KOPT-K1 (cell line): ENCODE measurements around the gene TMPRSS2.

Experiments
- H3K27ac ChIP-seq: fragments of 200-600 bp; sonication (generic); 2 replicates; pipeline ENCODE4 v1.5.1; 2016; ENCODE audit warnings: antibody characterized with exemption, mild to moderate bottlenecking, low read depth, low read length; ENCODE audit not compliant: poor library complexity, severe bottlenecking
- H3K36me3 ChIP-seq: fragments of 200-600 bp; sonication (generic); 2 replicates; pipeline ENCODE4 v1.5.1; 2017; ENCODE audit warnings: antibody characterized with exemption, mild to moderate bottlenecking, low read length, moderate library complexity; ENCODE audit not compliant: insufficient read depth
- H3K9me3 ChIP-seq: fragments of 200-600 bp; sonication (generic); 2 replicates; pipeline ENCODE4 v1.5.1; 2017; ENCODE audit warnings: antibody characterized with exemption, low read length, mild to moderate bottlenecking; ENCODE audit not compliant: insufficient read depth, poor library complexity, severe bottlenecking

Gene TMPRSS2

DNA sequence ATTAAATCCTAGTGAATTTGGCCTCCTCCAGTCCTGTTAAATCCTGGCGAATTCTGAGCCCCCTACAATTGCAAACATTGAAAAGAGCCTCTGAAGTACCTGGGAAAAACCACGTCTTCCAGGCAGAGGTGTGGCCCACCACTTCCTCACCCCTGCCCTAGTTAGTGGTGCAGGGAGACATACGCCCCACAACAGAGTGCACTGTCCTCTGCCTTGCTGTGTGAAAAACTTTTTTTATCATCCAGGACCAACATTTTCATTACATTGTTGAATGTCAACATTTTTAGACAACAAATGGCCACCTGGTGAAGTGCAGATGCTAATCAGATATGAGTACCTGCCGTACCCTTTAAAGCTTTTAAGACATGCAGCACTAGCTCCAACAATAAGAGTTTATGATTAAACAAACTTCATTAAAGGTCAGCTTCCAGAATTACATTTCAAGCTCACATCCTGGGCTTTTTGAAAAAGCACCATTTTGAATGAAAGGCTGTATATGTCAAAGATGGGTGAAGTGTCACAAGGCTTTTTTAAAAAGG lies 13.6 kb upstream of the TMPRSS2 start:
- Histone ChIP-seq H3K27ac (no peak overlapping the region), H3K9me3 (no peaks in the 10 kb centered on the region), H3K36me3 (no peaks in the 10 kb centered on the region)

DNA sequence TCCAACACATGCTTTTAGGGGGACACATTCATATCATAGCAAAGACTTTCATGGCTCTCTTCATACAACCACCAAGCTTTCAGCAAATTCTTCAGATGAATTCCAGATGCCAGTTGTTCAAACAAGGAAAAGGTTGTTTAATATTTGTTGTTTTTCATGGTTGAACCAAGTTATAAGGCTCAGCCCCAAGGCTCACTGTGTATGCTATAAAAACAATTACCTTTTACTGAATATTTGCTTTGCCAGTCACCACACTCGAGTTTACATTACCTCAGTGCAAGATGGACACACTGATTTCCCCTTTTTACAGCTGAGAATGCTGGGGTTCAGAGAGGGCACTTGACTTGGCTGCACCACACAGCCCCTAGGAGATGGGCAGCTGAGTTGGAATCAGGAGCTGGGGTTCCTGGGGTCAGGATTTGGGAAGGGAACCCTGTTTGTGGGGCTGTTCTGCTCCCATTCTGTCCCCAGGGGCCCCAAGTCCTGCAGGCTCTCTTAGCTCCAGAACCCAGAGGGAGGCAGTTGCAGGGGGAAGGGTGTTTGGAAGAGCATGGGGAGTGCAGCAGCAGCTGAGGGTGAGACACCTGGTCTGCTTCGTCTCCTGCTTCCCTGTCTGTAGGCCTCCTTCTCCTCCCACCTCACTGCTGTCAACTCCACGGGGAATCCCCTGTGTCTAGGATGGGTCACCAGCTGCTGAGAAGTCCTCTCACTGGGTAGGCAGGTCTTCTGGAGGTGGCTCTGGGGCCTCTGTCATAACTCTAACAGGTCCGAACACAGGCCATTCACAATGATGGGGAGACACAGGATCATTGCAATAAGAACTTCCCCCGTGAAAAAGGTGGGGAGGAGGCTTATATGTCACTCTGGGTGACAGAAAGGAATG lies 12.8 kb upstream of the TMPRSS2 start:
- Histone ChIP-seq H3K36me3 (no peaks in the 10 kb centered on the region), H3K27ac (no peak overlapping the region), H3K9me3 (no peaks in the 10 kb centered on the region)

DNA sequence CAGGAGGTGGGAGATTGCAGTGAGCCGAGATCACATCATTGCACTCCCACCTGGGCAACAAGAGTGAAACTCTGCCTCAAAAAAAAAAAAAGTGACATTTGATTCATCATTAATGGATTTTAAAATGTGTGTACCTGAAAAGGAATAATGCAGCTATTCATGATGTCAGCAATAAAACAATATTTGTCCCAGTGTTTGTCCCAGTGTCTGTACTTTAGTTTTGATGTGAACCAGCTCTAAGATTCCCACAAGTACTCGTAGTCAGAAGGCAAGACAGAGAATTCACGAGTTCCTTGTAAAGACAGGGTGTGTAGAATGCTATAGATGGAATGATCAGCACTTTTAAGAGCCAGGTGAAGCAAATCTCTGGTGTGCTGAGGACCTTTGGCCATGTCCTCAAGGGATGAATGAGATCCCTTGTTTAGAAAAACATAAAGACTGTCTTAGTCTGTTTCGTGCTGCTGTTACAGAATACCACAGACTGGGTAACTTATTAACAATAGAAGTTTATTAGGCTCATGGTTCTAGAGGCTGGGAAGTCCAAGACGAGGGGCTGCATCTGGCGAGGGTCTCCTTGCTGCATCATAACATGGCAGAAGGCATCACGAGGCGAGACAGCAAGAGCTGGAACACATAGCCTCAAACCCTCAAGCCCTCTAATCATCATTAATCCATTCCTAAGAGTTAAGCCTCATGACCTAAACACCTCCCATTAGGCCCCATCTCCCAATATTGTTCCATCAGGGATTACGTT lies 12.0 kb upstream of the TMPRSS2 start:
- Histone ChIP-seq H3K36me3 (no peaks in the 10 kb centered on the region), H3K27ac (no peak overlapping the region), H3K9me3 (no peaks in the 10 kb centered on the region)

DNA sequence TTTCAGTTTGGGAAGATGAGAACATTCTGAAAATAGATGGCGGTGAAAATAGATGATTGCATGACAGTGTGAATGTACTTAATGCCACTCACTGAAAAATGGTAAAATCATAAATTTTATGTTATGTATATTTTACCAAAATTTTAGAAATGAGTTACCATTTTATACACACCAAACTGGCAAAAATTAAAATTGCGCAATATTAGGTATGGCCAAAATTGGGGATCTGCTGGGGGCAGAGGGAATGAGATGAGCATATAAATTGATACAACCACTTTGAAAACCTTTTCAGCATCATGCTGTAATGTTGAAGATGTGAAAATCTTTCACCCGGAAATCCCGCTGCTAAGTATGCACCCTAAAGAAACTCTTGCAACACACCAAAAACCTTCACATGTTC lies 10.8 kb upstream of the TMPRSS2 start:
- Histone ChIP-seq H3K27ac (no peak overlapping the region), H3K9me3 (no peaks in the 10 kb centered on the region), H3K36me3 (no peaks in the 10 kb centered on the region)

DNA sequence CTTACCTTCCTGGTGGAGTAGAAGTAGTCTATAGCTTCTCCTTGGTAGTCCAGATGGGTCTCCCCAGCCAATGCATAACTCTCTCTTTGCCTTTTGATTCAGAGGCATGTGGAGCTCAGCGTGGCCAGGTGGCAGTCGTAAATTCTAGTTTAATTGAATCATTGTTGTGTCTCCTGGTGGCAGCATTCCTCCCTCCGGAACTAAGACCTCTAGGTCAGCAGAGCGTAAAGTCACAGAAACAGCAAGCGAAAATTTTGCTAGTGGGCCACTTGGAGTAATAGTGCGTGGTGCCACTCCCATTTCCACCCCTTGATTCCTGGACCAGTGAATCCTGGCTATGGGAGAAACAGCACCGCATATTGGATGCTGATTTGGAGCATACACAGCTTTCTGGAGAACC lies 3.9 kb upstream of the TMPRSS2 start:
- Histone ChIP-seq H3K27ac (no peak overlapping the region), H3K9me3 (no peaks in the 10 kb centered on the region), H3K36me3 (no peaks in the 10 kb centered on the region)

DNA sequence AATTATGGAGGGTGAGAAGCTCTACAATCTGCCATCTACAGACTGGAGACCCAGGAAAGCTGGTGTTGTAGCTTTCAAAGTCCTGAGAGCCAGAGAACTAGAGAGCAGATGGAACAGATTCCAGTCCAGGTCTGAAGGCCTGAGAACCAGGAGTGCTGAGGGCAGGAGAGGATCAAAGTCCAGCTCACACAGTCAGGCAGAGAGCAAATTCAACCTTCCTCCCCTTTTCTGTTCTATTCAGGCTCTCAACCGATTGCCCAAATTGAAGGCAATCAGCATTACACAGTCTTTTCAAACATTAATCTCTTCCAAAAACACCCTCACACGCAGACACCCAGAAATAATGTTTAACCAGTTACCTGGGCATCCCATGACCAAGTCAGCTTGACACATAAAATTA lies 2.5 kb upstream of the TMPRSS2 start:
- no peaks in the 10 kb centered on the region for H3K9me3 ChIP-seq
- no peaks in the 10 kb centered on the region for H3K36me3 ChIP-seq
- H3K27ac ChIP-seq = no peak overlapping the region

DNA sequence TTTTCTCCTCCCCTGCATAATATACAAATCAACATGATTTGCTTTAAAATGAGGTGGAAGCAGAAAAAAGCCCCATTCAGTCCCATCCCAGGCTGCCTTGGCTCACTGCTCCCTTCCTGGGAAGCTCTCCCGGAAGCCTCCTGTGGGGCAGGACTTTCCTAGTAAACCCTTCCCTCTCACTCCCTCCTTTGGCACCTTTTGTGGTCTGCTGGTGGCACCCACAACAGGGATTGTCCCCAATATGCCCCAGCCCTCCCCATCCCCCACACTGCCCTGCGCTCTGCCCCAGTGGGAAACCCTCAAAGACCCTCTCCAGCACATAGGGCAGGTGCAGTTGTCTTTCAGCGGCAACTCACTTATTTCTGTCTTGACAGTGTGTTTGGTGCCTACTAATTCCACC lies 1.8 kb upstream of the TMPRSS2 start:
- Histone ChIP-seq H3K36me3 (no peaks in the 10 kb centered on the region), H3K27ac (no peak overlapping the region), H3K9me3 (no peaks in the 10 kb centered on the region)

DNA sequence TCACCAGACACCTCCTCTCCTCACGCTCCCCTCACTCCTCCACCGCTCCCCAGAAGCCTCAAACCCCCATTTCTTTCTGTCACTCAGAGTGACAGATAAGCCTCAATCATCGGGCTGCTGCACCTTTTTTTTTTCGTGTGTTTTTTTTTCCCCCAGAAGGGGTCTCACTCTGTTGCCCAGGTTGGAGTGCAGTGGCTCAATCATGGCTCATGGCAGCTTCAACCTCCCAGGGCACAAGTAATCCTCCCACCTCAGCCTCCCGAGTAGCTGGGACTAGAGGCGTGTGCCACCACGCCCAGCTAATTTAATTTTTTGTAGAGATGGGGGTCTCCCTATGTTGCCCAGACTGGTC lies 1.2 kb upstream of the TMPRSS2 start:
- Histone ChIP-seq H3K9me3 (no peaks in the 10 kb centered on the region), H3K27ac (no peak overlapping the region), H3K36me3 (no peaks in the 10 kb centered on the region)

DNA sequence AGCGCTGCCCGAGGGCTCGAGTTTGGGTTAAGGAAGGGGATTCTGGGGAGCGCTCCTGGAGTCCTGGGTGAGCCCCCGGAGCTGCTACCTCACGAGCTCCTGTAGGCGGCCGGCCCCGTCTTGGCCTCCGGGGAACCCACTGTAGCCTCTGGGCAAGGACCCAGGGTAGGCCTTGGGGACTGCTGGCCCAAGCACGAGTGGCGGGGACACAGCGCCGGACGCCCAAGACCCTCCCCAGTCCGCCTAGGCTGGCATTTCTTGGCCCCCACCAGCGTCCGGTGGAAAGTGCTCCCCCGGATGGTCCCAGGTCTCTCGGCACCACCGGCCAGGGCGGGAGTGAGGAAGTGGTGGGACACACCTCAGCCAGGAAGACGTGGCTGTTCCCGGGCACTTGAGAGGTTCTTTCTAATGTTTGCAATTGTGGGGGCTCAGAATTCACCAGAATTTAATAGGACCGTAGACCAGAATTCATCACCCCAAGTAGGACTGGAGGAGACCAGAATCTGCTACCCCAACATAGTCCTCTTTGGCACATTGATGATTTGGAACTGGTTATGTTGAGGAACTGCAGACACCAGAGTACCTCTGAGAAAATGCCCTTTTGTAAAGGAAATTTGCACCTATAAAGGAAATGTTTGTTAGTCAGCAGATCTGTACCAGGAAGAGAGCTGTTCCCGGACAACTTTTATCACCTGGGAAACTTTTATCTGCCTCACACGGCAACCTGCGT lies 622 bp upstream of the TMPRSS2 start:
- no peak overlapping the region for H3K27ac ChIP-seq
- no peaks in the 10 kb centered on the region for H3K36me3 ChIP-seq

DNA sequence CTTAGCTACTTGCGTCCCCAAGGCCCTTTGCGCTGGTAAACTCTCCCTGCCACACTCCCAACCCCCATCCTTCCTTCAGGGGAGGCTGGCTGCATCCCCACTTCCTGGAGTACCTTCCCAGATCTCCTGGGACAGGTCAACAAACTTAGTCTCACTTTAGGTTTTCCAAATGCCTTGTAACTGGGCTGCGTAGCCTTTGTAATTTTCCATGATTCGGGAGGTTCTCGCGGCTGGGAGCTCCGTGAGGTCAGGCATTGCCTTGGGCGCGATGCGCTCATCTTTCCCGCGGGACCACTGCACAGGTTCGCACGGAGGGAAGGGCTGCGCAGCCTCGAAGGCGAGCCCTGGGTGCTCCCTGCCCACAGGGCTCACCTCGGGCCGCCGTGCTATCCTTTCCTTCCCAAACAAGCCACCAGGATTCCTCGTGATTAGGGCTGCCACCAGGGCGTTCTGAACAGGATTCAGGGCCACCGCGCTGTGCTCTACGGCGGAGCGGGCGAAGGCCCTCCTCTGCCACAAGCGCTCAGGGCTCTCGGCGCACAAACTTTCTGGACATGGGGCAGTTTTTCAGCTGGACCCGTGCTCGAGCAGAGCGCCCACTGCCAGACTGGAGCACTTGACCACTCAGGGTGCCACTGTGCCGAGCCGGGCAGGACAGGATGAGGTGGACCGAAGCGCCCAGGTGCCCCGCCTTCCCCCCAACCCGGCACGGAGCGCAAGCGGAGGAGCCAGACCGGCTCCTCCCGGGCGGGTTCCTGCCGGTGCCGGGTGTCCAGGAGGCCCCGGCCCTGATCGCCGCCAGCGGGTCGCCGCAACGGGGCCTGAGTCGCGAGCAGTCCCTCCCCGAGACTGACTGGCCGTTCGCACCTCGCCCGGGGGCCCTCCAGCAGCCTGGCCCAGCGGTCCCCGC lies 1.1 kb downstream of the TMPRSS2 start:
- H3K27ac ChIP-seq = no peak overlapping the region
- no peaks in the 10 kb centered on the region for H3K9me3 ChIP-seq
- H3K36me3 ChIP-seq = no peaks in the 10 kb centered on the region

More for the DNA sequence above, 622 bp upstream of the TMPRSS2 start:
- H3K9me3 ChIP-seq = no peaks in the 10 kb centered on the region

DNA sequence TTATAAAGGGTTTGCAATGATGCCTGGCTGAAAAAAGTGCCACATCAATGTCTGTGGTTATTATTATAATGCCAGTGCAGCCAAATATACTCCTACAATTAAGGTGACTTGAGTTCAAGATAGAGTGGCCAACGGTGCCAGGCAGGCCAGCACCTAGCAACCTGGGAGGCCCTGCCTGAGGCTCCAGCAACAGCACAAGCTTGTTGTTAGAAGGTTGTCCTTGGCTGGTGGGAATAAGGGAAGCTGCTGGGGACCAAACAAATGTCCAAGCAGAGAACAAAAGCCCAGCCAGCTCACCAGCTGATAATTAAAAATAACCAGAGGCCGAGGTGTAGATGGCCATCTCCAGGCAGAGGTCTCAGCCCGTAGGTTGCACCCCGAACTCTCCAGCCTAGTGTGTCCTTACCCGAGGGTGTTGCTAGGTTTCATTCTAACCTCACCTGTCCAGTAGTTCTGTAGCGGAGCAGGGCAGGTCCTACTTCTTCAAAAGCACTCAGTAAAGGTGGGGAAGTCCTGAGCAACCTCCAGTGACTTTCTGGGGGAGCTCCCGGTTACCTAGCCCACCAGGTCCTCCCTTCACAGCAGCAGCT lies 1.9 kb downstream of the TMPRSS2 start:
- no peaks in the 10 kb centered on the region for H3K9me3 ChIP-seq
- H3K27ac ChIP-seq = no peak overlapping the region
- no peaks in the 10 kb centered on the region for H3K36me3 ChIP-seq

DNA sequence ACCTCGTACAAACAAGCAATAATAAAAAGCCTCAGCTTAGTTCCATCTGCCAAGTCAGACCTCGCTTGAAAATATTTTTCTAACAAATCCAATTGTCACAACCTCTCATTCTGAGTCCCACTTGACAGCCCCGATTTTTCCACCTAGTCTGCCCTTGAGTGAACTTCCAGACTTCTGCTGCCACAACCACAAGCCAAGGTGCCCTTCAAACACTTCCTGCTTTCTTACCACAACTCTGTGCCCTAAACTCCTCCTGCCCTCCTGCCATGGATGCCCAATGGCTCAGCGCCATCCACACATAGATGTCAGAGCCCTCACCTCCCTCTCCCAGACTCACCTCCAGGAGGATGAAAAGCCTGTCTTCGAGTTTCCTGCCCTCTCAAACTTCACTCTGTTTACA lies 3.9 kb downstream of the TMPRSS2 start:
- H3K36me3 ChIP-seq = no peaks in the 10 kb centered on the region
- no peaks in the 10 kb centered on the region for H3K9me3 ChIP-seq
- H3K27ac ChIP-seq = no peak overlapping the region

DNA sequence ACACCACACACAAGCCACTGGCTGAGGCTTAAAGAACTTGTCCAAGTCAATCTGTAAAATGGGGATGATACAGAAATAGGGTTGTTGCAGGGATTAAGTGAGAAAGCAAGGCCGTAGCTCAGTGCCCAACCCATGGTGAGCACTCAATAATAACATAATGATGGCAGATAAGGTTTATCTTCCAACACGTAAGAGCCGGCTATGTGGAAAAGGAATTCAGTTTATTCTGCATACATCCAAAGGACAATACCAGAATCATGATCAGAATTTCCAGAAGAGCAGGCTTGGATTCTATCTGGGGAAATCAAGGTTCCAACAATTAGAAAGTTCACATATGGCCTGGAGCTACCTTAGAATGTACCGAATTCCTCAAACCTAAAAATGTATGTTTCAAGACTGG lies 4.6 kb downstream of the TMPRSS2 start:
- H3K36me3 ChIP-seq = no peaks in the 10 kb centered on the region
- no peaks in the 10 kb centered on the region for H3K9me3 ChIP-seq
- H3K27ac ChIP-seq = no peak overlapping the region

DNA sequence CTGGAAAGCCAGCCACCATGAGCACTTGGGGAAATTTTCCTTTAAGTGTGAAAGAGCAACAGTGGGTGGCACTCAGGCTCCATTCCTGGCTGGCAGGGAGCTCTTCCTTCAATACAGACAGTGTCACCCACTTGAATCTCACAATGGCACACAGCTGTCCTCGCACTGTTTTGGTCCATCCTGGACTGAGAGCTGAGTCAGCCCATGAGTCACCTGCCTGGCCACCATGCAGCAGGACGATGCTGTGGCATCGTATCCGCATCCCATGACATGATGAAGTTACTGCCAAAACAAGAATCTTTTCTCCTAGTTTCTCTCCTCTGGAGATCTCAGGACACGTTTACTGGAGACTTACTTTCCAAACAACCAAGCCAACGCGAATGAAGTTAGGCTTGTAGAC lies 6.0 kb downstream of the TMPRSS2 start:
- no peaks in the 10 kb centered on the region for H3K36me3 ChIP-seq
- no peak overlapping the region for H3K27ac ChIP-seq
- no peaks in the 10 kb centered on the region for H3K9me3 ChIP-seq
